ENCODE results near the gene RNF11.
"Not testable (repeated sequence)": the region's sequence is repeated elsewhere in the genome, so short reads cannot be mapped to it uniquely, and the experiment has no call there.

The RNF11 gene

GRCh38 chr1:51235673-51236530 is at the start of gene RNF11:
TSS of gene RNF11 (plus strand) at chr1:51236273. CDS start at chr1:51236757, 484 bp downstream.
- DNase-seq = peak; percentile 74 to 86

GRCh38 chr1:51188230-51188629 is 47.8 kb upstream of the RNF11 start:
- no peak for DNase-seq

DNA sequence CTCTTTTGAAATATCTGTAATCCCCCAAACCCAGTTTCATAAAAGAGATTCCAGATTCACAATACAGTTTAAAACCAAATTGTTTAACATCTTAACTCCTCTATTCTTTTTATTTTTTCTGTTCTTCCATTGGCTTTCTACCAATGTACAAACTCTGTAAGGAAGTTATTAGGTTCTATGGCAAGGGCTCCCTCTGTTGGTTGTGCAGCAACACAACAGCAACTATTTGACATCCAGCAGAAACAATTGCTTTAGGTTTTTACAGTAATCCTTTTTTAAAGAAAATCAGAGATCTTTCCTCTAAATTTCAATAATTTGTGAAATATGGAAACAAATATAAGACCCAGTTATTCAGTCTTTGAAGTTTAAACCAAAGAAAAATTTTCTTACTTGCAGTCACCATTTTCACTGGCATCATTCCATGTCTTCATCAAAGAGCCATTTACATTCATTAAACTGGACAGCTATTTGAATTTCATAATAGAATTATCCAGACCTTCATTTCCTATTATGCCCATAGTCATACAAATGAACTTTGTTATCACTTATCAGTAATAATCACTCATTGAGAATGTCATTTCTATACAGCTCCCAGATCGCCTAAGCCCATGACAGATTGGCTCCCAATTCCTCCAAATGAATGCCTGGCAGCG is 46.5 kb upstream of the RNF11 start:
- DNase-seq = peak in 1 of 2 donors; percentile 51

DNA sequence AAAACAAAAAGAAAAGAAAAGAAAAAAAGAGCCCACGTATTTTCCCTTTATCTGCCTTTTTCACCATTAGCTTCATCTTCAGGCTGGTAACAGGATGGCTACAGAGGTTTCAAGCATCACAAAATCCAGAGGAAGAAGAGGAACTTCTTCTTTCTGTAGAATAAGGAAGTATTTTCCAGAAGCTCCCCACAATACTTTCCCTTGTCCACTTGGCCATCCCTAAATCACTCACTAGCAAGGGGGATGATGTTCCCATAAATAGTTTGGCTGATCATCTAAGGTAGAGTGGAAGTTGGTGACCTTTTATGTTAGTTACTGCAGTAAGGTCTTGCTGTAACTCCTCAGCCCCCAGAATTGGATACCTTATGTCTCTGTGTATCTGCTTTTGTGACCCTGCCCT is 45.1 kb upstream of the RNF11 start:
- no peak for DNase-seq

GRCh38 chr1:51192213-51192843 is 43.7 kb upstream of the RNF11 start:
- DNase-seq = peak in 1 of 2 donors; percentile 28

GRCh38 chr1:51193564-51193963 is 42.5 kb upstream of the RNF11 start:
- no peak for DNase-seq

GRCh38 chr1:51203121-51203873 is 32.8 kb upstream of the RNF11 start:
- no peak for DNase-seq

- DNase-seq = no peak
Measured at GRCh38 chr1:51203874-51204245, 32.2 kb upstream of the RNF11 start.

DNA sequence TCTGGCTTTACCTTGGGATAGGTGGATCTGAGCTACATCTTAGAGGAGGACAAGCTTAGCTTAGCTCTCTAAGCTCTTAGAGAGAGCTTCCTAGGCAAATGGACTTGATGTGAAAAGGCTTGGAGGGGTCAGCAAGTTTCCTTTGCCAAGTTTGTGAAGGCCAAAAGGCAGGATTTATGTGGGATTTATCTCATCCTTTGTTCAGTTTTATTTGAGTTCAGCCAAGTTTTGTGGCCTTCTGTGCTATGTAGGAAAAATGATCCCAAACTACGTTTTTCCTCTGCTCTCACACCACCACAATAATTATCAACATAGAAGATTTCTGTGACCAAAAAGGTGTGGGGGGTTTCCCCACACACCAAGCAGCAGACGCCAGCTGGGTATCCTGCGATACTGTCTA is 26.0 kb upstream of the RNF11 start:
- no peak for DNase-seq

DNA sequence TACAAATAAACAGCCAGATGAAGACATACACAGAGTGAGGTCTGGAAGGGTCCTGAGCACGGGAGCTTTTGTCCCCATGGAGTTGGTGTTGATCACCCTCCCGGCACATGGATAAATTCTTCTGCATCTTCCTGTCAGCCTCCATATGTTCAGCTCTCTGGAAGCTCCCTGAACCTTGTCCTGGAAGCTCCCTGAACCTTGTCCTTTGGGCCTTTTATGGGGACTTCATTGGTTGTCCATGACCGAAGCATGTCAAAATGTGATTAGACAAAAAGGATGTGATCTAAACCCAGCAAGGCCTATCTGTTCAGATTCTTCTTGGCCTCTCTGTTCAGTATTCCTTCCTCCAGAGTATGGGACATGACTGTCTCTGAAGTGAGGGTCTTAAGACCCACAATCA is 25.4 kb upstream of the RNF11 start:
- DNase-seq = no peak

GRCh38 chr1:51214615-51215131 is 21.4 kb upstream of the RNF11 start:
- DNase-seq = peak in 1 of 2 donors; percentile 60

DNA sequence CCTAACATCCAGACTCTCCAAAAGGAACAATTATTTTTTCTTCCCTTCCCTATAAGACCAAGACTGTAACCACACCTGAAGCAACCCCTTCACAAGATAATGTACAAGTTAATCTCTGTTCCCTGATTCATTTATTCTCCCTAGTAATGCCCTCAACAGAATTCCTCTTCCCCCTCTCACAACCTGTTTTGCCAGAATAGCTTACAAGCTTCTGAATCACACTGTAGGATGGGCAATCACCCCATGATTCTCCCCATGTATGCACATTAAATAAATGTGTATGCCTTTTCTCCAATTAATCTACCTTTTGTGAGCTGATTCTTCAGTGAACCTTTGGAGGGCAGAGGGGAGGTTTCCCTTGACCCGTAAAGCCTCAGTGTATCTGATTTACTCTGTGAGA is 20.9 kb upstream of the RNF11 start:
- no peak for DNase-seq

GRCh38 chr1:51216631-51217030 is 19.4 kb upstream of the RNF11 start:
- DNase-seq = no peak

- DNase-seq = no peak
Measured at GRCh38 chr1:51217101-51217500, 19.0 kb upstream of the RNF11 start.

DNA sequence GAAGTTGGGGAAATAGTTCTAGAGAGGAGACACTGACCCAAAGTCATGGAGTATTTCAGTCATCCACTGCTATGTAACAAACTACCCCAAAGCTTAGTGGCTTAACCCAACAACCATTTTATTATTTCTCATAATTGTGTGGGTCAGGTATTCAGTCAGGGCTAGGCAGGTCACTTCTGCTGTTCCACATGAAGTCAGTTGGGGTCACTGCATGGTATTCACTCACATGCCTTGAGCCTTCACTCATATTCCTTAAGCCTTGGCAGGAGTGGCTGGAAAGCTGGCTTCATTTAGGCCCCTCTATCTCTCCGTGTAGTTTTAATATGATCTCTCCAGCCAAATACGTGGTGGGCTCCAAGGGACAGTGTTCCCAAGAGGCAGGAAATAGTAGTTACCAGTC is 17.5 kb upstream of the RNF11 start:
- no peak for DNase-seq

DNA sequence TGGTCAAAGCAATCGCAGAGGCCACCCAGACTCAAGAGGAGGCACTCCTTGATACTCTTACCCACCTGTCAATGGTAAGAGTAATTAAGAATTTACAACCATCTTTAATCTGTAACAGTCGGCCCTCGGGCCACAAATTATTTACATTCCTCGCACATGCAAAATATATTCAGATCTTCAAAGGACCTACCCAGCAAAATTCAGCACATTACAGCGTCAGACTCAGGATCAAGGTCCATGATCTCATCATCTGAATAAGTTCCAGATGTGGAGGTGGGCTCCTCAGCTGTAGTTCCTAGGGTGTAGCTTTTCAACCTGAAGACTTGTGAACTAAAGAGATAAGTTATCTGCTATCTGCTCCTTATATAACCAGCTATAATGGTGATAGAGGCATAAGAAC is 17.1 kb upstream of the RNF11 start:
- no peak for DNase-seq

GRCh38 chr1:51221529-51221928 is 14.5 kb upstream of the RNF11 start:
- not testable (repeated sequence) for DNase-seq

- DNase-seq = no peak
Measured at GRCh38 chr1:51222136-51222787, 13.8 kb upstream of the RNF11 start.

DNA sequence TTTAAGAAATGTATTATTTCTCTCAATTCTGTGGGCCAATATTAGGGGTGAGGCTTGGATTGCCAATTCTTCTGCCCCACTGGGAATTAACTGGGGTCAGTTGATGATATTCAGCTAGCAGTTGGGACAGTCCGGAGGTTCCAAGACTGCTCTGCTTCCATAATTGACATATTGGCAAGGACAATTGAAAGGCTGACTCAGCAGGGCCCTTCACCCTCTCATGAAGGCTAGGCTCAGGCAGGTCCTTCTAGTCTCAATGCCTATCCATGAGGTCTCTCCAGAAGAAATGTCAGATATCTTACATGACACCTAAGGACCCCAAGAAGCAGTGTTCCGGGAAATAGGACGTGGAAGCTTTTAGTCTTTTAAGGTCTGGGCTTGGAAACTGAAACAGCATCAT is 13.3 kb upstream of the RNF11 start:
- no peak for DNase-seq

- no peak for DNase-seq
Measured at GRCh38 chr1:51224255-51224654, 11.8 kb upstream of the RNF11 start.

DNA sequence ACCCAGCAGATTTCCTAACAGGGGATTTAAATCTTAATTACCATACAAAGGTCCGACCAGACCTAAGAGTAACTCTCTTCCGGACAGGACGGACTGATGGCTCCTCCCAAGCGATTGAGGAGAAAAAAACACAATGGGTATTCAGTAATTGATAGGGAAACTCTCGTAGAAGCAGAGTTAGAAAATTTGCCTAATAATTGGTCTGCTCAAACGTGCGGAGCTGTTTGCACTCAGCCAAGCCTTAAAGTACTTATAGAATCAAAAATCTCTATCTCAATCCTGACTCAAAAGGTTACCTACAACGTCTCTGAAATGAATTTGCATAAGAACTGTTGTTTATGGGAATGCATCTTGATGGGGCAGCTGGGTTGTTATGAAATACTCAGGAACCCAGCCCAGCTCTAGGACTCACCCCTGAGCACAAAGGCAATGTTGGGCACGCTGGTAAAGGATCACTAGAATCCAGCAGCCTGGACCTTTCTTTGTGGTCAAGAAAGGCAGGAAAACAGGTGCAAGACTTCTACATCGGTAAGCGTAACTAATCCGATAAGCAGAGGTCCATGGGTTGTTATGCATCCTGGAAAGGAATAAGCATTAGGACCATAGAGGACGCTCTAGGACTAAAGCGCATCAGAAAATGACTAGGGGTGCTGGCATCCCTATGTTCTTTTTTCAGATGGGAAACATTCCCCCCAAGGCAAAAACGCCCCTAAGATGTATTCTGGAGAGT is 8.7 kb upstream of the RNF11 start:
- not testable (repeated sequence) for DNase-seq

GRCh38 chr1:51228471-51228870 is 7.6 kb upstream of the RNF11 start:
- not testable (repeated sequence) for DNase-seq
